Testis (tissue), 2 donors: ENCODE measurements around the gene CBX2.

Experiments
- POLR2A ChIP-seq: fragments of 450-650 bp; IDR thresholded peaks from one replicate; pipeline ENCODE4 v1.6.1; 2017; ENCODE audit warnings: antibody characterized with exemption, mild to moderate bottlenecking, moderate library complexity
- TF ChIP-seq, protein P1 (sequence below), 3 experiments: fragments of 450-650 bp in 2 of 3; fragments of 200-600 bp in 1 of 3; sonication (generic) in 1 of 3; IDR thresholded peaks; one replicate each; pipeline ENCODE4 v1.5.1; 2016 to 2019; ENCODE audit warnings: antibody characterized with exemption in 3 of 3, mild to moderate bottlenecking in 2 of 3, moderate library complexity in 1 of 3

DNA sequence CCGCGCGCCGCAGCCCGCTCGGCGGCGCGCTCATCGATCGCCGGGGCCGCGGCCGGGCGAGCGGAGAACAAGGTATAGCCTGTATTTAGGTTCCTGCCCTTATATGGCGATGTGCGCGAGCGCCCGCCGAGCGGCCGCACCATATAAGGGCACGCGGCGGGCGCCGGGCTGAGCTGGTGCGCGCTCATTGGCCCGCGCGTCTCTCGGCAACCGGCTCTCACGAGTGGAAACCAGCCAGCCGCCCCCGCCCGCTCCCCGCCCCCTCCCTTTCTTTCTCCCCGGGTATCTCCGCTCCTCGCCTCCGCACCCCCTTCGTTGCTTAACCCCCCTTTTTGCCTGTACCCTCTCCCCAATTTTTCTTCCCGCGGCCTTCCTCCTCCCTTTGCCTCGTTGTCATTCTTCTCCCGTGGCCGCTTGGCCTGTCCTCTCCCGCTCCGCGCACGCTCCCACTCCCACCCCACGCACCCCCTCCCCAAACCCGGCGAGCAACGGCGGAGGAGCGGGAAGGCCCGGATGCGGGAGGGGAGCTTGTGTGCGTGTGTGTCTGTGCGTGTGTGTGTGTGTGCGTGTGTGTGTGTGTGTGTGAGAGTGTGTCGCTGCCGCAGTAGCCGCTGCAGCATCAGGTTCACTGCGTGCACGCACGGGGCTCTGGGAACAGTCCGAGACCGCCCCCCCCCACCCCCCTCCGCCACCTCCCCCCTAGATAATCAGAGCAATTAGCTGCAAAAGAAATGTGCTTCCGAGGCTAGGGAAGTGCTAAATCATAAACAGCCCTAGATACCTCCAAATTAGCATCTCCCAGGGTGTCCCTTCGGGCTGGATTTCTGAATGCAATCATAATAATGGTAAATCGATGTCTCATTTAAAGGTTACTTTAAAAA is 32.4 kb downstream of the CBX2 start:
- TF ChIP-seq, protein P1, sequence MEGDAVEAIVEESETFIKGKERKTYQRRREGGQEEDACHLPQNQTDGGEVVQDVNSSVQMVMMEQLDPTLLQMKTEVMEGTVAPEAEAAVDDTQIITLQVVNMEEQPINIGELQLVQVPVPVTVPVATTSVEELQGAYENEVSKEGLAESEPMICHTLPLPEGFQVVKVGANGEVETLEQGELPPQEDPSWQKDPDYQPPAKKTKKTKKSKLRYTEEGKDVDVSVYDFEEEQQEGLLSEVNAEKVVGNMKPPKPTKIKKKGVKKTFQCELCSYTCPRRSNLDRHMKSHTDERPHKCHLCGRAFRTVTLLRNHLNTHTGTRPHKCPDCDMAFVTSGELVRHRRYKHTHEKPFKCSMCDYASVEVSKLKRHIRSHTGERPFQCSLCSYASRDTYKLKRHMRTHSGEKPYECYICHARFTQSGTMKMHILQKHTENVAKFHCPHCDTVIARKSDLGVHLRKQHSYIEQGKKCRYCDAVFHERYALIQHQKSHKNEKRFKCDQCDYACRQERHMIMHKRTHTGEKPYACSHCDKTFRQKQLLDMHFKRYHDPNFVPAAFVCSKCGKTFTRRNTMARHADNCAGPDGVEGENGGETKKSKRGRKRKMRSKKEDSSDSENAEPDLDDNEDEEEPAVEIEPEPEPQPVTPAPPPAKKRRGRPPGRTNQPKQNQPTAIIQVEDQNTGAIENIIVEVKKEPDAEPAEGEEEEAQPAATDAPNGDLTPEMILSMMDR (IDR thresholded peaks at IDR 0.05): no peak
- no peak for TF ChIP-seq POLR2A
